ENCODE results near the gene SHISAL1. TPM values are rescaled to one million over a fixed set of nuclear protein-coding genes. Genes with fewer than 3 reads are reported as not detected.

Gene SHISAL1
- total RNA-seq, 4 donors from 2014 or later = 1.1 to 3.3 (median 1.4) TPM

DNA sequence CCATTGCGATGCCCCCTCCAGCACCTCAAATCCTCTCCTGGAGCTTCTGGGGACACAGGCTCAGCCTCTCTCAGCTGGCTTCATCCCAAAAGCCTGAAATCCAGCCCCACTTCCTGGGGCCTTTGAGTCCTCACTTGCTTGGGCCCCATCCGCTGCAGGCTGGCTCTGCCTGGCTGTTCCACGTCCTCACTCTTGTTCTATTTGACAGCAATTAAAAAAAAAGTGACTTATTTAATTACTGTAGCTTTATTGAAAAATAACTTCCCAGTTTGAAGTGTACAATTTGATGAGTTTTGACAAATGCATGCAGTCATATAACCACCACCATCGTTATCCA, 104.8 kb downstream of the SHISAL1 start:
- DNase-seq = no peak
- no peaks in the 10 kb centered on the region for H3K36me3 ChIP-seq
- H3K27me3 ChIP-seq = no peaks in the 10 kb centered on the region
- TF ChIP-seq, protein P1, sequence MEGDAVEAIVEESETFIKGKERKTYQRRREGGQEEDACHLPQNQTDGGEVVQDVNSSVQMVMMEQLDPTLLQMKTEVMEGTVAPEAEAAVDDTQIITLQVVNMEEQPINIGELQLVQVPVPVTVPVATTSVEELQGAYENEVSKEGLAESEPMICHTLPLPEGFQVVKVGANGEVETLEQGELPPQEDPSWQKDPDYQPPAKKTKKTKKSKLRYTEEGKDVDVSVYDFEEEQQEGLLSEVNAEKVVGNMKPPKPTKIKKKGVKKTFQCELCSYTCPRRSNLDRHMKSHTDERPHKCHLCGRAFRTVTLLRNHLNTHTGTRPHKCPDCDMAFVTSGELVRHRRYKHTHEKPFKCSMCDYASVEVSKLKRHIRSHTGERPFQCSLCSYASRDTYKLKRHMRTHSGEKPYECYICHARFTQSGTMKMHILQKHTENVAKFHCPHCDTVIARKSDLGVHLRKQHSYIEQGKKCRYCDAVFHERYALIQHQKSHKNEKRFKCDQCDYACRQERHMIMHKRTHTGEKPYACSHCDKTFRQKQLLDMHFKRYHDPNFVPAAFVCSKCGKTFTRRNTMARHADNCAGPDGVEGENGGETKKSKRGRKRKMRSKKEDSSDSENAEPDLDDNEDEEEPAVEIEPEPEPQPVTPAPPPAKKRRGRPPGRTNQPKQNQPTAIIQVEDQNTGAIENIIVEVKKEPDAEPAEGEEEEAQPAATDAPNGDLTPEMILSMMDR (IDR thresholded peaks at IDR 0.05) = no peak
- no peak for TF ChIP-seq POLR2A (IDR thresholded peaks at IDR 0.05)
- no peaks in the 10 kb centered on the region for H3K9me3 ChIP-seq
- no peak overlapping the region for H3K27ac ChIP-seq
- peaks cover 0 to 9% (median 0%) of the 10 kb centered on the region in 4 donors for H3K4me1 ChIP-seq
- H3K4me3 ChIP-seq = no peak overlapping the region

DNA sequence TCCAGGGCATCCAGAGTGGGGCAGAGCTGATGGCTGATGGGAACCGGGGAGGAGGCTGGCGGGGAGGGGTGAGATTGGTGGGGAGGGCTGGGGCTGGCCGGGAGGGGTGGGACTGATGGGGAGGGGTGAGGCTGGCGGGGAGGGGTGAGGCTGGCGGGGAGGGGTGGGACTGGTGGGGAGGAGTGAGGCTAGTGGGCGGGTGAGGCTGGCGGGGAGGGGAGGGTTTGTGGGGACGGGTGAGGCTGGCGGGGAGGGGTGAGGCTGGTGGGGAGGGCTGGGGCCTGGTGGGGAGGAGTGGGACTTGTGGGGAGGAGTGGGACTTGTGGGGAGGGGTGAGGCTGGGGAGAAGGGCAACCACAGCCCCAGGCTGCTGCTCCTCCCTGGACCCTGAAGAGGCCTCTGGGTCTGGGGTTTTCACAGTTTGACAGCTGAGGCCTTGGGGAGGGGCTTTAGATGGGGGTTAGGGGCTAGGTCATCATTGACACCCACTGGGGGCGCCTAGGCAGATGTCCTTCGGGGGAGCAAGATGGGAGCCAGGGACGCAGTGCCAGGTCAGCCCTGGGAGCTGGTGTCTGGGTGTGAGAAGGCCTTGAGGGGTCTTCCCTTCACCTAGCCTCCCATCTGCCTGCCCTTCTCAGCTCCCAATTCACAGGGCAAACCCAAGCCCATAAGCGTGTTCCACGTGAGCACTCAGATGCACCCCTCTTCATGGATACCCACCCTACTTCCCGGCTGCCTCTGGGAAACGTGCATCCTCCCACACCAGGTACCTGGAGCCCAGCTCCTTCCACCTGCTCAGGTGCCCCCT, 105.4 kb downstream of the SHISAL1 start:
- Histone ChIP-seq H3K36me3 (no peaks in the 10 kb centered on the region), H3K4me1 (peaks cover 0 to 6% (median 0%) of the 10 kb centered on the region in 4 donors), H3K4me3 (no peak overlapping the region), H3K27me3 (no peaks in the 10 kb centered on the region), H3K27ac (no peak overlapping the region), H3K9me3 (no peaks in the 10 kb centered on the region)
- TF ChIP-seq, protein P1 (IDR thresholded peaks at IDR 0.05) = no peak
- no peak for TF ChIP-seq POLR2A (IDR thresholded peaks at IDR 0.05)
- peak in 1 of 3 donors; percentile 35 for DNase-seq

DNA sequence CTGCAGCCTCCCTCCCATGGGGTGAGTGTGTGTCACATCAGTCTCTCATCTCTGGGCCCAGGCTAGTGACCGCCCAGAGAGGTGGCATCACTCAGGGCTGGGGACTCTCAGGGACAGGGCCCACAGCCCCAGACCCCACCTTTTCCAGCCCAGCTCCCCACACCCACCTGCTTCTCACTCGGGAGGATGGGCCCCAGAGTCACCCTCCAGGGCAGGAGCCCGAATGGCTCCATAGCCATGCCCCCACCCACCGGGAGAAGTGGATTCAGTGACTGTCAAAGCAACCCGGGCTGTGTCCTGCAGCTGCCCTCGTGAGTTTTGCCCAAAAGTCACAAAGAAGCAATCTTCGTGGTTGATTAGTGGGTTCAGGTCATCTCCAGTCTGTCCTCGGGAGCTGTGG, 106.1 kb downstream of the SHISAL1 start:
- H3K27me3 ChIP-seq = no peaks in the 10 kb centered on the region
- no peak for TF ChIP-seq POLR2A (IDR thresholded peaks at IDR 0.05)
- TF ChIP-seq, protein P1 (IDR thresholded peaks at IDR 0.05) = no peak
- no peak for DNase-seq
- no peak overlapping the region for H3K27ac ChIP-seq
- peaks cover 0 to 1% (median 0%) of the 10 kb centered on the region in 4 donors for H3K4me1 ChIP-seq
- no peaks in the 10 kb centered on the region for H3K36me3 ChIP-seq
- H3K9me3 ChIP-seq = no peaks in the 10 kb centered on the region
- no peak overlapping the region for H3K4me3 ChIP-seq

DNA sequence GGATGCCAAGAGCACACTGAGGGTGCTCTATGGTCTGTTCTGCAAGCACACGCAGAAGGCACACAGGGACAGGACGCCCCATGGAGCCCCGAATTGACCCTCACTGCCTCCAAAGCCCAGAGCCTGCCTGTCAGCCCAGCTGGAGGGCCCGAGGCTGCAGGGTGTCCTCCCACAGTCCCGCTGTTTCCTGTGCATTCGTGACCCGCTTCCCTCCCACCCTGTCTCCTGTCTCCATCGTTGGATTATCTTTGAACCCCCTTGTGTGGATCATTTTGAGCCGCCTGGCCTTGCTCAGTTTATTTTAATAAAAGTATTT, 106.5 kb downstream of the SHISAL1 start:
- Histone ChIP-seq H3K4me1 (no peaks in the 10 kb centered on the region), H3K36me3 (no peaks in the 10 kb centered on the region), H3K4me3 (no peak overlapping the region), H3K9me3 (no peaks in the 10 kb centered on the region), H3K27me3 (no peaks in the 10 kb centered on the region), H3K27ac (no peak overlapping the region)
- no peak for DNase-seq
- TF ChIP-seq, protein P1 (IDR thresholded peaks at IDR 0.05) = no peak
- no peak for TF ChIP-seq POLR2A (IDR thresholded peaks at IDR 0.05)

DNA sequence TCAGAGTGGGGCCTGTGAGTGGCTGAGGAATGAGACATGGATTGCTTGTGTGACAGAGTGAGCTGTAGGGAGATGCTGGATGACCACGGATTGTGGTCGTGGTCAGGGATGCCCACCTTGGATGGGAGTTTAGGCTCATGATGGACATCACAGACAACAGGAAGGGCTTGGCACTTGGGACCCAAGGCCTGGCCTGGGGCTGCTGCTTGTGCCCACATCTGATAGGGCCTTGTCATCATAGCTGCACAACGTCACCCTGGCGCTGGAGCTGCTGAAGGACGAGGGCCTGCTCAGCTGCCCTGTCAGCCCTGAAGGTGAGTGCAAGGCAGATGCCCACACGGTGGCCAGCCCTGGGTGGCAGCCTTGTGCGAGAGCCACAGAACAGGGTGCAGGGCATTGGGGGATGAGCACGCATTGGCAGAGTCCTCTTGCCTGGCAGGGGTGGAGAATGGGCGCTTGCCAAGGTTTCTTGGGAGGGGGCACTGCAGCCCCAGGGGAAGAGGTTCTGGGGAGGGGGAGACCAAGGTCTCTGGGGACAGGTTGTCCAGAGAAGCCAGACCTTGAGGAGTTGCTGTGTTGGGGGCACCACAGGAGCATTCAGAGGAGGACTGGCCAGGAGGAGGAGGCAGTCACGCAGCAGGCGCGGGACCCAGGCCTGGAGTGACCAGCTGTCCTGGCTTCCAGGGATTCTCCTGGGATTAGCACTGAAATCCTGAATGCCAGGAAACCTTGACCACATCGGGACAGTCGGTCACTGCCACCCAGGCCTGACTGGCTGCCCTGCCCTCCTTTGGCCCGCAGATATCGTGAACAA, 107.0 kb downstream of the SHISAL1 start:
- no peaks in the 10 kb centered on the region for H3K9me3 ChIP-seq
- no peak overlapping the region for H3K4me3 ChIP-seq
- peak in 1 of 3 donors; percentile 28 for DNase-seq
- H3K36me3 ChIP-seq = no peaks in the 10 kb centered on the region
- H3K4me1 ChIP-seq = no peaks in the 10 kb centered on the region
- H3K27ac ChIP-seq = peak overlapping the region in 1 of 4 donors; percentile 1
- TF ChIP-seq, protein P1 (IDR thresholded peaks at IDR 0.05) = no peak
- no peak for TF ChIP-seq POLR2A (IDR thresholded peaks at IDR 0.05)
- no peaks in the 10 kb centered on the region for H3K27me3 ChIP-seq

Measured in Peyer's patch (tissue), 4 donors.